Endothelial cell of umbilical vein (primary cell): ENCODE results near the gene BCAS4. TPM values are rescaled to one million over a fixed set of nuclear protein-coding genes. Genes with fewer than 3 reads are reported as not detected.

Source experiments
- BruUV-seq: library from RNA; stranded (reverse); fragments of 400-500 nt; replicated peaks from 2 replicates; lab custom pipeline; 2021; lab: Mats Ljungman, UMichigan
- CTCF ChIA-PET: fragments of 300-600, 350-600 bp; sonication (Branson Sonifier 250); formaldehyde crosslinking; loops from one replicate; lab custom pipeline; 2021; ENCODE audit warnings: antibody characterized with exemption, inconsistent platforms; lab: Charles Lee
- POLR2A ChIA-PET: fragments of 300-600, 350-600 bp; sonication (Branson Sonifier 250); formaldehyde crosslinking; loops from one replicate; lab custom pipeline; 2021; ENCODE audit warnings: antibody characterized with exemption, inconsistent platforms; lab: Charles Lee
- DNase-seq: peaks from one replicate; pipeline ENCODE4 v3.0.0-alpha.2; 2011; ENCODE audit warnings: low read depth, low spot score
- FAIRE-seq: peaks from 2 replicates; lab custom pipeline; 2011; peaks lifted over from hg19 to GRCh38; lab: Jason Lieb, UNC
- H2AFZ ChIP-seq: 2 replicates; pipeline ENCODE4 v1.6.0; 2012; ENCODE audit warnings: low read depth, low read length, control low read depth, inconsistent platforms
- H3K27ac ChIP-seq: 2 replicates; pipeline ENCODE4 v1.5.1; 2011; ENCODE audit warnings: low read depth, mild to moderate bottlenecking, control low read depth, low read length, moderate library complexity; ENCODE audit not compliant: insufficient read depth
- H3K27me3 ChIP-seq, 2 experiments: 2 replicates each; pipeline versions ENCODE4 v1.6.0 to v1.6.1; 2011; ENCODE audit warnings: low read length in 2 of 2, mixed read lengths in 1 of 2; ENCODE audit not compliant: control insufficient read depth in 2 of 2, insufficient read depth in 2 of 2
- H3K36me3 ChIP-seq, 2 experiments: 2 replicates in 1 of 2; 3 replicates in 1 of 2; pipeline ENCODE4 v1.5.1; 2011; ENCODE audit warnings: low read length in 2 of 2, mild to moderate bottlenecking in 1 of 2, moderate library complexity in 1 of 2; ENCODE audit not compliant: control insufficient read depth in 2 of 2, insufficient read depth in 2 of 2; ENCODE audit errors: extremely low read depth in 1 of 2
- H3K4me1 ChIP-seq: 3 replicates; pipeline ENCODE4 v1.5.1; 2011; ENCODE audit warnings: mild to moderate bottlenecking, low read length; ENCODE audit not compliant: control insufficient read depth, insufficient read depth; ENCODE audit errors: extremely low read depth
- H3K4me2 ChIP-seq: 2 replicates; pipeline ENCODE4 v1.6.1; 2011; ENCODE audit warnings: low read length, control low read depth, mixed read lengths; ENCODE audit not compliant: insufficient read depth
- H3K4me3 ChIP-seq, 3 experiments: fragments of 200-600 bp in 1 of 3; sonication (generic), shearing (Covaris generic) in 1 of 3; replicated peaks in 1 of 3; 2 replicates each; pipeline ENCODE4 v1.5.1; 2011 to 2016; ENCODE audit warnings: control low read depth in 3 of 3, low read length in 3 of 3, mild to moderate bottlenecking in 2 of 3, inconsistent platforms in 1 of 3, low read depth in 1 of 3, moderate library complexity in 1 of 3; ENCODE audit not compliant: insufficient read depth in 1 of 3
- H3K79me2 ChIP-seq: 2 replicates; pipeline ENCODE4 v1.6.0; 2012; ENCODE audit warnings: low read length, inconsistent platforms; ENCODE audit not compliant: control insufficient read depth, insufficient read depth
- H3K9ac ChIP-seq: replicated peaks from 2 replicates; pipeline ENCODE3; 2011; ENCODE audit warnings: low read length, control low read depth; ENCODE audit not compliant: insufficient read depth; ENCODE audit errors: extremely low read depth
- H3K9me1 ChIP-seq: replicated peaks from 3 replicates; pipeline ENCODE4 v1.6.0; 2011; ENCODE audit warnings: mild to moderate bottlenecking, low read length; ENCODE audit not compliant: control insufficient read depth, insufficient read depth; ENCODE audit errors: extremely low read depth
- H3K9me3 ChIP-seq: replicated peaks from 2 replicates; pipeline ENCODE4 v1.5.1; 2012; ENCODE audit warnings: low read length, inconsistent platforms; ENCODE audit not compliant: control insufficient read depth, insufficient read depth
- H4K20me1 ChIP-seq: replicated peaks from 2 replicates; pipeline ENCODE3; 2011; ENCODE audit warnings: mild to moderate bottlenecking, low read length; ENCODE audit not compliant: control insufficient read depth, insufficient read depth; ENCODE audit errors: extremely low read depth
- EZH2 ChIP-seq: IDR thresholded peaks from 2 replicates; pipeline ENCODE4 v1.6.1; 2012; ENCODE audit warnings: borderline replicate concordance, low read depth, mild to moderate bottlenecking, moderate library complexity, low read length, inconsistent platforms; ENCODE audit not compliant: severe bottlenecking
- FOS ChIP-seq: IDR thresholded peaks from 2 replicates; pipeline ENCODE4 v1.6.1; 2011; ENCODE audit warnings: mild to moderate bottlenecking, low read length, moderate library complexity, borderline replicate concordance; ENCODE audit not compliant: insufficient read depth
- GATA2 ChIP-seq: IDR thresholded peaks from 2 replicates; pipeline ENCODE4 v1.7.0; 2011; ENCODE audit warnings: low read depth, mild to moderate bottlenecking, moderate library complexity, mixed read lengths, low read length; ENCODE audit not compliant: insufficient read length, insufficient read depth
- JUN ChIP-seq: IDR thresholded peaks from 2 replicates; pipeline ENCODE4 v1.6.1; 2011; ENCODE audit warnings: borderline replicate concordance, low read depth; ENCODE audit not compliant: insufficient read length, insufficient read depth
- MYC ChIP-seq: IDR thresholded peaks from one replicate; pipeline ENCODE4 v1.6.1; 2011; ENCODE audit warnings: mild to moderate bottlenecking, low read depth, low read length
- POLR2A ChIP-seq: IDR thresholded peaks from 2 replicates; pipeline ENCODE4 v1.6.1; 2012; ENCODE audit warnings: low read depth, mild to moderate bottlenecking, control low read depth, low read length
- POLR2AphosphoS5 ChIP-seq: IDR thresholded peaks from 2 replicates; pipeline ENCODE4 v1.6.1; 2012; ENCODE audit warnings: low read depth, mild to moderate bottlenecking, control low read depth, low read length, moderate library complexity; ENCODE audit not compliant: insufficient read depth
- dilution Hi-C: fragments of 300-500 bp; cut with MboI; formaldehyde crosslinking; loops from one replicate; pipeline ENCODE4 v1.15.0; 2019; ENCODE audit warnings: low sequenced_read_pairs; ENCODE audit not compliant: extremely low pct_ligation_motif_present
- intact Hi-C: fragments of 100-400 bp; cut with micrococcal nuclease; formaldehyde crosslinking; loops from one replicate; pipeline ENCODE4 v1.10.0; 2022
- polyA plus RNA-seq, 4 experiments: library from polyadenylated mRNA; depleted of rRNA in 3 of 4; stranded (reverse) in 3 of 4; unstranded in 1 of 4; fragments of >200 nt; gene quantifications; 2 replicates each; pipeline versions ENCODE4 v1.2.1 to v1.2.3, GENCODE V29; 2011 to 2012; ENCODE audit warnings: missing spikeins in 1 of 4
- total RNA-seq: library from RNA; stranded (reverse); gene quantifications from 2 replicates; pipeline ENCODE4 v1.2.3, GENCODE V29; 2021
- TF ChIP-seq, protein P1 (sequence below): IDR thresholded peaks from 2 replicates; pipeline ENCODE4 v1.6.1; 2011; ENCODE audit not compliant: insufficient read depth, insufficient read length
- TF ChIP-seq, protein P2 (sequence below), 2 donors: IDR thresholded peaks; 1 replicate in 1 of 2; 2 replicates in 1 of 2; pipeline ENCODE4 v1.5.1; 2011; ENCODE audit warnings: low read length in 2 of 2, mild to moderate bottlenecking in 2 of 2, moderate library complexity in 2 of 2, control low read depth in 1 of 2, inconsistent platforms in 1 of 2, low read depth in 1 of 2; ENCODE audit not compliant: insufficient read depth in 1 of 2; ENCODE audit errors: extremely low read depth in 1 of 2

The BCAS4 gene
- total and polyA plus RNA-seq, 2 donors (not counting 3 experiments of a cell fraction or from before 2014, with no cell fraction given): 1.0 to 1.5 TPM

DNA sequence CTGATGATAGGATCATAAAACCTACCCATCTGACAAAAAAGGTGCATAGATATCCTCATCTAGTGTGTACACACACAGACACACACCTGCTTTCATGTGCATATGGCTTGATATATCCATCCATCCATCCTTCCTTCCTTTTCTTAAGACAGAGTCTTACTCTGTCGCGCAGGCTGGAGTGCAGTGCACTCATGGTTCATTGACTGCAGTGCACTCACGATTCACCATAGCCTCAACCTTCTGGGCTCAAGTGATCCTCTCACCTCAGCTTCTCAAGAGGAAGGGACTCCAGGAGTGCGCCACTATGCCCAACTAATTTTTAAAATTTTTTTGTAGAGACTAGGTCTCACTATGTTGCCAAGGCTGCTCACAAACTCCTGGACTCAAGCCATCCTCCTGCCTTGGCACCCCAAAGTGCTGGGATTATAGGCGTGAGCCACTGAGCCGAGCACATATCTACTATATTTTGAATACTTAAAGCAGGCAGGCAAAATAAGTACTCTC is 109.3 kb downstream of the BCAS4 start:
- Histone ChIP-seq H4K20me1 (peaks cover 15% of the 10 kb centered on the region), H3K27me3 (no peaks in the 10 kb centered on the region), H3K4me3 (no peak overlapping the region), H3K27ac (no peak overlapping the region), H2AFZ (no peak overlapping the region), H3K79me2 (peaks cover 91% of the 10 kb centered on the region), H3K4me1 (no peaks in the 10 kb centered on the region), H3K4me2 (no peak overlapping the region), H3K36me3 (peaks cover 3 to 19% of the 10 kb centered on the region in 2 experiments), H3K9ac (no peak overlapping the region), H3K9me1 (no peaks in the 10 kb centered on the region), H3K9me3 (no peaks in the 10 kb centered on the region)
- FAIRE-seq: no peak
- CTCF ChIA-PET: interaction anchor here (1.0 to 1.1 kb wide), 2 partner anchors 109 to 111 kb away, joined by 3 to 4 read pairs; partner anchors contain the start of gene BCAS4
- intact Hi-C loops: no loop called here
- BruUV-seq: no TSS peak
- POLR2A ChIA-PET: no interaction called here
- TF ChIP-seq FOS: no peak
- no peak for TF ChIP-seq POLR2AphosphoS5
- no peak for DNase-seq
- dilution Hi-C loops: no loop called here

DNA sequence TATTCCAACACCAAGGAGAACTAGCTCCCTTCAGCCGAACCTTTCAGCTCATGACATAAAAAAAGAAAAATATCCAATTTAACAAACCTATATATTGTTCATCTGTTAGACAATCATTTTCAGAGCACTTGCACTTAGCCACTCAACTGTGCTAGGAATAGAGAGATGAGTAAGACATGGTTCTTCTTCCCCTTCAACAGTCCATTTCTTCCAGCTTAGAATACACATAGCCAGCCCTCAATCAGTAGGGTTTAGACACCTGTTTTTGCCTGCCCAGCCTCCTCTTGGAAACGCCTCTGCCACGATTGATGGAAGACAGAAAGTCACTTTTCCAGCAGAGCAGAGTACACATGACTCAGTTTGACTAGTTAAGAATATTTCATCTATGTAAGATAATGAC is 114.6 kb downstream of the BCAS4 start:
- H3K79me2 ChIP-seq: peaks cover 99% of the 10 kb centered on the region
- intact Hi-C loops: no loop called here
- H3K9me3 ChIP-seq: no peaks in the 10 kb centered on the region
- CTCF ChIA-PET: interaction anchor here (0.8 to 3.7 kb wide), 5 partner anchors 14 to 116 kb away, joined by 3 to 16 read pairs (median 5); partner anchors contain the start of genes ADNP and BCAS4
- H3K4me3 ChIP-seq: no peak overlapping the region
- no peak overlapping the region for H3K9ac ChIP-seq
- dilution Hi-C loops: no loop called here
- DNase-seq (no peak), FAIRE-seq (no peak)
- POLR2A ChIA-PET: no interaction called here
- peaks cover 0 to 10% of the 10 kb centered on the region in 2 experiments for H3K36me3 ChIP-seq
- no peak overlapping the region for H2AFZ ChIP-seq
- no TSS peak for BruUV-seq
- no peak overlapping the region for H3K4me2 ChIP-seq
- H3K4me1 ChIP-seq: peaks cover 11% of the 10 kb centered on the region
- no peak overlapping the region for H3K27ac ChIP-seq
- TF ChIP-seq POLR2AphosphoS5: no peak
- TF ChIP-seq MYC: no peak
- no peak for TF ChIP-seq POLR2A
- TF ChIP-seq, protein P1, sequence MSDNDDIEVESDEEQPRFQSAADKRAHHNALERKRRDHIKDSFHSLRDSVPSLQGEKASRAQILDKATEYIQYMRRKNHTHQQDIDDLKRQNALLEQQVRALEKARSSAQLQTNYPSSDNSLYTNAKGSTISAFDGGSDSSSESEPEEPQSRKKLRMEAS: no peak
- TF ChIP-seq EZH2: no peak
- no peak for TF ChIP-seq GATA2
- no peak for TF ChIP-seq FOS
- TF ChIP-seq JUN: no peak
- TF ChIP-seq, protein P2, sequence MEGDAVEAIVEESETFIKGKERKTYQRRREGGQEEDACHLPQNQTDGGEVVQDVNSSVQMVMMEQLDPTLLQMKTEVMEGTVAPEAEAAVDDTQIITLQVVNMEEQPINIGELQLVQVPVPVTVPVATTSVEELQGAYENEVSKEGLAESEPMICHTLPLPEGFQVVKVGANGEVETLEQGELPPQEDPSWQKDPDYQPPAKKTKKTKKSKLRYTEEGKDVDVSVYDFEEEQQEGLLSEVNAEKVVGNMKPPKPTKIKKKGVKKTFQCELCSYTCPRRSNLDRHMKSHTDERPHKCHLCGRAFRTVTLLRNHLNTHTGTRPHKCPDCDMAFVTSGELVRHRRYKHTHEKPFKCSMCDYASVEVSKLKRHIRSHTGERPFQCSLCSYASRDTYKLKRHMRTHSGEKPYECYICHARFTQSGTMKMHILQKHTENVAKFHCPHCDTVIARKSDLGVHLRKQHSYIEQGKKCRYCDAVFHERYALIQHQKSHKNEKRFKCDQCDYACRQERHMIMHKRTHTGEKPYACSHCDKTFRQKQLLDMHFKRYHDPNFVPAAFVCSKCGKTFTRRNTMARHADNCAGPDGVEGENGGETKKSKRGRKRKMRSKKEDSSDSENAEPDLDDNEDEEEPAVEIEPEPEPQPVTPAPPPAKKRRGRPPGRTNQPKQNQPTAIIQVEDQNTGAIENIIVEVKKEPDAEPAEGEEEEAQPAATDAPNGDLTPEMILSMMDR (IDR thresholded peaks at IDR 0.05; ENCODE audit: extremely low read depth in 1 of 2, insufficient read depth in 1 of 2, low read depth in 1 of 2, low read length in 2 of 2): no peak
- no peaks in the 10 kb centered on the region for H3K27me3 ChIP-seq
- peaks cover 28% of the 10 kb centered on the region for H4K20me1 ChIP-seq
- no peaks in the 10 kb centered on the region for H3K9me1 ChIP-seq
